ENCODE measurements around the gene SEPTIN10. TPM values are rescaled to one million over a fixed set of nuclear protein-coding genes. Genes with fewer than 3 reads are reported as not detected.

Gene SEPTIN10
- total and polyA plus RNA-seq, 3 donors from 2014 or later, result 118 to 151 (median 130) TPM

- no peaks in the 10 kb centered on the region for H3K4me1 ChIP-seq
- no peaks in the 10 kb centered on the region for H3K27me3 ChIP-seq
- whole genome bisulfite sequencing, 2 donors, result 79 to 94% methylated on average over 4 of the region's 4 CpGs
- no peak overlapping the region for H3K27ac ChIP-seq
- intact Hi-C loops (cut with DNase I; ENCODE audit: low total_unique reads), result loop anchor here (5.0 kb wide), 1 partner anchor 183 kb away; no protein-coding TSS in a partner anchor
- no peak for DNase-seq
- H3K36me3 ChIP-seq (ENCODE audit: low read depth, missing control alignments), result no peaks in the 10 kb centered on the region
- no peak overlapping the region for H3K4me3 ChIP-seq
- H3K9me3 ChIP-seq, result no peaks in the 10 kb centered on the region
- TF ChIP-seq POLR2A (IDR thresholded peaks at IDR 0.05), result no peak
These were observed 64.7 kb downstream of the SEPTIN10 start for GRCh38 chr2:109549016-109549590.

- H3K4me1 ChIP-seq, result no peaks in the 10 kb centered on the region
- TF ChIP-seq CTCF (IDR thresholded peaks at IDR 0.05) (peak in 1 of 3 experiments; percentile 16), POLR2A (IDR thresholded peaks at IDR 0.05) (no peak)
- no peaks in the 10 kb centered on the region for H3K36me3 ChIP-seq (ENCODE audit: low read depth, missing control alignments)
- intact Hi-C loops (cut with DNase I; ENCODE audit: low total_unique reads), result loop anchor here (5.0 kb wide), 1 partner anchor 185 kb away; no protein-coding TSS in a partner anchor
- 89 to 95% methylated on average over 2 of the region's 2 CpGs for WGBS, 2 donors
- H3K4me3 ChIP-seq, result no peak overlapping the region
- H3K9me3 ChIP-seq, result no peaks in the 10 kb centered on the region
- DNase-seq, result no peak
- no peaks in the 10 kb centered on the region for H3K27me3 ChIP-seq
- no peak overlapping the region for H3K27ac ChIP-seq
These were observed 66.5 kb downstream of the SEPTIN10 start for GRCh38 chr2:109547280-109547679.

- Histone ChIP-seq H3K4me1 (no peaks in the 10 kb centered on the region), H3K4me3 (no peak overlapping the region), H3K27me3 (no peaks in the 10 kb centered on the region), H3K9me3 (no peaks in the 10 kb centered on the region), H3K36me3 (ENCODE audit: low read depth, missing control alignments) (no peaks in the 10 kb centered on the region), H3K27ac (no peak overlapping the region)
- no peak for TF ChIP-seq POLR2A (IDR thresholded peaks at IDR 0.05)
- TF ChIP-seq CTCF (IDR thresholded peaks at IDR 0.05), result peak; percentile 68 to 82 (median 75)
- DNase-seq, result peak; percentile 79
- WGBS, 2 donors, result 39 to 48% methylated on average over 10 of the region's 10 CpGs
- intact Hi-C loops (cut with DNase I; ENCODE audit: low total_unique reads), result loop anchor here (5.0 kb wide), 1 partner anchor 186 kb away; no protein-coding TSS in a partner anchor
These were observed 67.7 kb downstream of the SEPTIN10 start for GRCh38 chr2:109545828-109546713.

GRCh38 chr2:109542384-109542783, 71.4 kb downstream of the SEPTIN10 start:
- no peak for TF ChIP-seq CTCF (IDR thresholded peaks at IDR 0.05)
- TF ChIP-seq POLR2A (IDR thresholded peaks at IDR 0.05), result no peak
- DNase-seq, result no peak
- Histone ChIP-seq H3K9me3 (no peaks in the 10 kb centered on the region), H3K27ac (no peak overlapping the region), H3K4me3 (no peak overlapping the region), H3K36me3 (ENCODE audit: low read depth, missing control alignments) (no peaks in the 10 kb centered on the region), H3K4me1 (no peaks in the 10 kb centered on the region), H3K27me3 (no peaks in the 10 kb centered on the region)
- intact Hi-C loops (cut with DNase I; ENCODE audit: low total_unique reads), result no loop called here
- WGBS, 2 donors, result 89% methylated on average over 6 of the region's 6 CpGs

GRCh38 chr2:109538546-109538945, 75.2 kb downstream of the SEPTIN10 start:
- DNase-seq, result no peak
- 70 to 86% methylated on average over 8 of the region's 8 CpGs for WGBS, 2 donors
- Histone ChIP-seq H3K4me1 (no peaks in the 10 kb centered on the region), H3K27me3 (no peaks in the 10 kb centered on the region), H3K36me3 (ENCODE audit: low read depth, missing control alignments) (no peaks in the 10 kb centered on the region), H3K27ac (no peak overlapping the region), H3K9me3 (no peaks in the 10 kb centered on the region), H3K4me3 (no peak overlapping the region)
- intact Hi-C loops (cut with DNase I; ENCODE audit: low total_unique reads), result no loop called here
- TF ChIP-seq CTCF (IDR thresholded peaks at IDR 0.05) (no peak), POLR2A (IDR thresholded peaks at IDR 0.05) (no peak)
